Measurements from ENCODE around the gene TPSD1. TPM values are rescaled to one million over a fixed set of nuclear protein-coding genes. Genes with fewer than 3 reads are reported as not detected.

The TPSD1 gene
- total and polyA plus RNA-seq, 2 donors (not counting 1 experiment from before 2014, with no cell fraction given): not detected

DNA sequence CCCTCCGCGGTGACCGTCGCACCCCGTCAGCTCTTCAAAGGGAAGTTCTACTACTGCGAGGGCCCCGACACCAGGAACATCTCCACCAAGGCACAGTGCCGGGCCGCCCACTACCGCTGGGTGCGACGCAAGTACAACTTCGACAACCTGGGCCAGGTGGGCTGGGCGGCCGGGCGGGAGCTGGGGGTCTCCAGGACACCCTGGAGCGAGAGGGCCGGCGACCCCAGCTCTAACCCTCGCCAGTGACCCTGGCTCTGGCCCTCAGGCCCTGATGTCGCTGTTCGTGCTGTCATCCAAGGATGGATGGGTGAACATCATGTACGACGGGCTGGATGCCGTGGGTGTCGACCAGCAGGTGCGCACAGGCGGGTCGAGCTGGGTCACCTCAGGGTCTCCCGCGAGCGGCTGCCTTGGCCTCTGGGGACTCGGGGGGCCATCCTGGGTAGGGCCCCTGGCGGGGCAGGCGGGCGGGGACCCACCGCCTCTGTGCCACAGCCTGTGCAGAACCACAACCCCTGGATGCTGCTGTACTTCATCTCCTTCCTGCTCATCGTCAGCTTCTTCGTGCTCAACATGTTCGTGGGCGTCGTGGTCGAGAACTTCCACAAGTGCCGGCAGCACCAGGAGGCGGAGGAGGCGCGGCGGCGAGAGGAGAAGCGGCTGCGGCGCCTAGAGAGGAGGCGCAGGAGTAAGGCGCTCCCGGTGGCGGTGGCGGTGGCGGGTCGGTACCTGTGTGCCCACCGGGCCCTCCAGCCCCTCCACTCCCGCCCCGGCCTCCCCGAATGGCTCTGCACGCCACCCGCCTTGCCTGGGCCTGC lies 44.2 kb upstream of the TPSD1 start:
- no peak for ATAC-seq (ENCODE audit: low read depth)
- H3K4me3 Mint-ChIP-seq: no peak overlapping the region
- no peaks in the 10 kb centered on the region for H3K9me3 ChIP-seq (ENCODE audit: control extremely low read depth in 1 of 3, control insufficient read depth in 2 of 3, insufficient read depth in 1 of 3, low read length in 2 of 3)
- H4K20me1 ChIP-seq (ENCODE audit: control insufficient read depth, insufficient read depth, low read length, poor library complexity, severe bottlenecking): no peaks in the 10 kb centered on the region
- no peaks in the 10 kb centered on the region for H3K27me3 Mint-ChIP-seq
- TF ChIP-seq, protein P1, sequence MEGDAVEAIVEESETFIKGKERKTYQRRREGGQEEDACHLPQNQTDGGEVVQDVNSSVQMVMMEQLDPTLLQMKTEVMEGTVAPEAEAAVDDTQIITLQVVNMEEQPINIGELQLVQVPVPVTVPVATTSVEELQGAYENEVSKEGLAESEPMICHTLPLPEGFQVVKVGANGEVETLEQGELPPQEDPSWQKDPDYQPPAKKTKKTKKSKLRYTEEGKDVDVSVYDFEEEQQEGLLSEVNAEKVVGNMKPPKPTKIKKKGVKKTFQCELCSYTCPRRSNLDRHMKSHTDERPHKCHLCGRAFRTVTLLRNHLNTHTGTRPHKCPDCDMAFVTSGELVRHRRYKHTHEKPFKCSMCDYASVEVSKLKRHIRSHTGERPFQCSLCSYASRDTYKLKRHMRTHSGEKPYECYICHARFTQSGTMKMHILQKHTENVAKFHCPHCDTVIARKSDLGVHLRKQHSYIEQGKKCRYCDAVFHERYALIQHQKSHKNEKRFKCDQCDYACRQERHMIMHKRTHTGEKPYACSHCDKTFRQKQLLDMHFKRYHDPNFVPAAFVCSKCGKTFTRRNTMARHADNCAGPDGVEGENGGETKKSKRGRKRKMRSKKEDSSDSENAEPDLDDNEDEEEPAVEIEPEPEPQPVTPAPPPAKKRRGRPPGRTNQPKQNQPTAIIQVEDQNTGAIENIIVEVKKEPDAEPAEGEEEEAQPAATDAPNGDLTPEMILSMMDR (IDR thresholded peaks at IDR 0.05): no peak
- no peak for TF ChIP-seq EZH2 (IDR thresholded peaks at IDR 0.05; ENCODE audit: borderline replicate concordance, insufficient read depth, low read depth, low read length, poor library complexity, severe bottlenecking)
- no peaks in the 10 kb centered on the region for H3K9me3 Mint-ChIP-seq (ENCODE audit: insufficient read depth)
- no peak overlapping the region for H3K9ac ChIP-seq (ENCODE audit: low read length)
- no peak overlapping the region for H3K4me3 ChIP-seq (ENCODE audit: control extremely low read depth in 1 of 5, extremely low read depth in 1 of 5, insufficient read depth in 1 of 5, low read depth in 2 of 5, low read length in 4 of 5)
- DNase-seq: no peak
- no peaks in the 10 kb centered on the region for H3K27me3 ChIP-seq (replicated peaks in 1 of 4; ENCODE audit: control extremely low read depth in 1 of 4, control insufficient read depth in 3 of 4, insufficient read depth in 4 of 4, low read length in 3 of 4)
- H3K4me1 Mint-ChIP-seq: no peaks in the 10 kb centered on the region
- no peak overlapping the region for H3K27ac ChIP-seq (ENCODE audit: low read length in 2 of 2)
- no peaks in the 10 kb centered on the region for H3K4me1 ChIP-seq (ENCODE audit: control insufficient read depth in 2 of 2, insufficient read depth in 2 of 2, low read length in 2 of 2)
- intact Hi-C loops (cut with micrococcal nuclease): no loop called here
- CTCF ChIA-PET: interaction anchor here (0.5 kb wide), 1 partner anchor 1662 kb away, joined by 4 read pairs; no protein-coding TSS in a partner anchor
- H3K36me3 ChIP-seq (replicated peaks in 1 of 2; ENCODE audit: control extremely low read depth in 1 of 2, control insufficient read depth in 1 of 2, extremely low read depth in 1 of 2, insufficient read depth in 2 of 2, low read length in 1 of 2): no peaks in the 10 kb centered on the region
- POLR2A ChIA-PET: no interaction called here
- H3K79me2 ChIP-seq (ENCODE audit: control insufficient read depth, insufficient read depth, low read length): no peaks in the 10 kb centered on the region
- no peak overlapping the region for H3K4me2 ChIP-seq (replicated peaks; ENCODE audit: low read depth, low read length, poor library complexity, severe bottlenecking)
- H3K27ac Mint-ChIP-seq: no peak overlapping the region
- H2AFZ ChIP-seq (ENCODE audit: insufficient read depth, low read depth, low read length, poor library complexity, severe bottlenecking): no peak overlapping the region
- whole genome bisulfite sequencing (ENCODE audit: insufficient coverage): 91% methylated on average over 64 of the region's 65 CpGs

DNA sequence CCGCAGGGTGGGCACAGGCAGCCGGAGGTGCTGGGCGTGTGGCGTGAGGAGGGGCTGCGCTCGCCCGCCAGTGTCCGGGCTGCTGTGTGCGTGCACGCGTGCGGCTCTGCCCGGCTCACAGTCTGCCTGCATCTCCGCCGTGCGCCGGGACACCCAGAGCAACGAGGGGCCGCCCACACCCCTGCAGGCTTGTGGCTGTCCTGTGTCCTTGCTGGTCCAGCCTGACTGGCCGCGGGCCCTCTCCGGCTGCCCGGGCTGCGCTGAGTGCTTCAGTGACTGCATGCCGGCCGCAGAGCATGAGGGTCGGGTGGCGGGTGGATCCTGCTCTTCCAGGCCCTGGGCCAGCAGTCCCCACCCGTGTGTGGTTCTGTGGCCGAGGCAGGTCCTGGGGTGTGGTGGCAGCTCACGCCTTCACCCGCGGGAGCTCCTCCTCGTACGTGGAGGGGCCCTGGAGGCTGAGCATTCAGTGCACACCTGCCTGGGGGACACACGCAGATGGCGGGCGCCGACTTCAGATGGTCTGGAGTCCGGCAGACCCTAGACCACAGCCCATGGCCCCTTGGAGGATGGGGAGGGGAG lies 43.2 kb upstream of the TPSD1 start:
- H3K9me3 Mint-ChIP-seq (ENCODE audit: insufficient read depth): no peaks in the 10 kb centered on the region

More for the DNA sequence above, 43.2 kb upstream of the TPSD1 start:
- H3K27ac ChIP-seq (ENCODE audit: low read length in 2 of 2): no peak overlapping the region
- no peak overlapping the region for H3K4me3 ChIP-seq (ENCODE audit: control extremely low read depth in 1 of 5, extremely low read depth in 1 of 5, insufficient read depth in 1 of 5, low read depth in 2 of 5, low read length in 4 of 5)
- no peaks in the 10 kb centered on the region for H3K9me3 ChIP-seq (ENCODE audit: control extremely low read depth in 1 of 3, control insufficient read depth in 2 of 3, insufficient read depth in 1 of 3, low read length in 2 of 3)
- no peak overlapping the region for H2AFZ ChIP-seq (ENCODE audit: insufficient read depth, low read depth, low read length, poor library complexity, severe bottlenecking)
- H3K27ac Mint-ChIP-seq: no peak overlapping the region
- 92% methylated on average over 40 of the region's 40 CpGs for WGBS (ENCODE audit: insufficient coverage)
- ATAC-seq (ENCODE audit: low read depth): no peak
- no peak for DNase-seq
- no peaks in the 10 kb centered on the region for H3K79me2 ChIP-seq (ENCODE audit: control insufficient read depth, insufficient read depth, low read length)
- POLR2A ChIA-PET: no interaction called here
- no peaks in the 10 kb centered on the region for H3K27me3 ChIP-seq (replicated peaks in 1 of 4; ENCODE audit: control extremely low read depth in 1 of 4, control insufficient read depth in 3 of 4, insufficient read depth in 4 of 4, low read length in 3 of 4)
- no peak overlapping the region for H3K9ac ChIP-seq (ENCODE audit: low read length)
- CTCF ChIA-PET: no interaction called here
- H3K27me3 Mint-ChIP-seq: no peaks in the 10 kb centered on the region
- H3K36me3 ChIP-seq (replicated peaks in 1 of 2; ENCODE audit: control extremely low read depth in 1 of 2, control insufficient read depth in 1 of 2, extremely low read depth in 1 of 2, insufficient read depth in 2 of 2, low read length in 1 of 2): no peaks in the 10 kb centered on the region
- no peak overlapping the region for H3K4me3 Mint-ChIP-seq
- intact Hi-C loops (cut with micrococcal nuclease): no loop called here
- H3K4me2 ChIP-seq (replicated peaks; ENCODE audit: low read depth, low read length, poor library complexity, severe bottlenecking): no peak overlapping the region
- H3K4me1 ChIP-seq (ENCODE audit: control insufficient read depth in 2 of 2, insufficient read depth in 2 of 2, low read length in 2 of 2): no peaks in the 10 kb centered on the region
- H4K20me1 ChIP-seq (ENCODE audit: control insufficient read depth, insufficient read depth, low read length, poor library complexity, severe bottlenecking): no peaks in the 10 kb centered on the region
- no peaks in the 10 kb centered on the region for H3K4me1 Mint-ChIP-seq
- TF ChIP-seq, protein P1 (IDR thresholded peaks at IDR 0.05): no peak
- TF ChIP-seq EZH2 (IDR thresholded peaks at IDR 0.05; ENCODE audit: borderline replicate concordance, insufficient read depth, low read depth, low read length, poor library complexity, severe bottlenecking): no peak
